Right atrium auricular region (tissue), 2 donors: Measurements from ENCODE around the gene HLA-DQA2. TPM values are rescaled to one million over a fixed set of nuclear protein-coding genes. Genes with fewer than 3 reads are reported as not detected.
"Not testable (repeated sequence)": the region's sequence is repeated elsewhere in the genome, so short reads cannot be mapped to it uniquely, and the experiment has no call there.

Experiments
- DNase-seq: peaks from one replicate; pipeline ENCODE4 v3.0.0-alpha.2; 2019; ENCODE audit warnings: low spot score
- H3K27ac ChIP-seq, 2 donors: fragments of 200-600 bp; sonication (generic); 1 replicate in 1 of 2; 2 replicates in 1 of 2; pipeline ENCODE4 v1.5.1; 2016 to 2019
- H3K27me3 ChIP-seq, 2 donors: fragments of 200-600 bp; sonication (generic); one replicate each; pipeline versions ENCODE4 v1.5.1 to v1.6.0; 2017 to 2019
- H3K36me3 ChIP-seq: fragments of 200-600 bp; sonication (generic); one replicate; pipeline ENCODE4 v1.5.1; 2016
- H3K4me1 ChIP-seq, 2 donors: fragments of 200-600 bp; sonication (generic); one replicate each; pipeline versions ENCODE4 v1.5.1 to v1.6.0; 2017 to 2019
- H3K4me3 ChIP-seq, 2 donors: fragments of 200-600 bp; sonication (generic); 1 replicate in 1 of 2; 2 replicates in 1 of 2; pipeline ENCODE4 v1.5.1; 2017 to 2019; ENCODE audit warnings: mild to moderate bottlenecking in 1 of 2, moderate library complexity in 1 of 2
- H3K9me3 ChIP-seq, 2 donors: fragments of 200-600 bp; sonication (generic); one replicate each; pipeline ENCODE4 v1.5.1; 2019
- CTCF ChIP-seq, 2 donors: fragments of 200-600 bp; sonication (generic); IDR thresholded peaks; one replicate each; pipeline ENCODE4 v1.5.1; 2019; ENCODE audit warnings: antibody characterized with exemption in 2 of 2
- total RNA-seq, 2 donors: library from RNA; depleted of rRNA; stranded (reverse); fragments of >200 nt; gene quantifications; one replicate each; pipeline ENCODE4 v1.1.0, GENCODE V29; 2016

Gene HLA-DQA2
- under 1 TPM in 1 of 2 donors, not detected in 1; 0.75 TPM for total RNA-seq

- Histone ChIP-seq H3K36me3 (no peaks in the 10 kb centered on the region), H3K4me3 (no peak within 1 kb of the TSS), H3K9me3 (no peaks in the 10 kb centered on the region), H3K27ac (no peak within 1 kb of the TSS), H3K27me3 (no peaks in the 10 kb centered on the region), H3K4me1 (no peaks in the 10 kb centered on the region)
- DNase-seq = no peak
- TF ChIP-seq CTCF (IDR thresholded peaks at IDR 0.05) = no peak
Observed at GRCh38 chr6:32741031-32741960, at the start of gene HLA-DQA2. Gene HLA-DQA2 (plus strand): TSS chr6:32741391. CDS start chr6:32741444, 53 bp downstream.

- no peak for TF ChIP-seq CTCF (IDR thresholded peaks at IDR 0.05)
- no peaks in the 10 kb centered on the region for H3K4me1 ChIP-seq
- no peak for DNase-seq
- no peaks in the 10 kb centered on the region for H3K27me3 ChIP-seq
- H3K27ac ChIP-seq = no peak overlapping the region
- H3K9me3 ChIP-seq = peaks cover 0 to 4% of the 10 kb centered on the region in 2 donors
- H3K36me3 ChIP-seq = no peaks in the 10 kb centered on the region
- H3K4me3 ChIP-seq = no peak overlapping the region
Observed at GRCh38 chr6:32692019-32692418, 49.2 kb upstream of the HLA-DQA2 start.

- Histone ChIP-seq H3K4me1 (no peaks in the 10 kb centered on the region), H3K4me3 (no peak overlapping the region), H3K27me3 (no peaks in the 10 kb centered on the region), H3K27ac (no peak overlapping the region), H3K36me3 (no peaks in the 10 kb centered on the region), H3K9me3 (peaks cover 0 to 4% of the 10 kb centered on the region in 2 donors)
- TF ChIP-seq CTCF (IDR thresholded peaks at IDR 0.05) = no peak
- DNase-seq = no peak
Observed at GRCh38 chr6:32697031-32697430, 44.2 kb upstream of the HLA-DQA2 start.

GRCh38 chr6:32700391-32701040 lies 40.7 kb upstream of the HLA-DQA2 start:
- no peak overlapping the region for H3K4me3 ChIP-seq
- peak; percentile 28 to 54 for TF ChIP-seq CTCF (IDR thresholded peaks at IDR 0.05)
- no peaks in the 10 kb centered on the region for H3K27me3 ChIP-seq
- H3K36me3 ChIP-seq = no peaks in the 10 kb centered on the region
- no peaks in the 10 kb centered on the region for H3K9me3 ChIP-seq
- no peak for DNase-seq
- no peaks in the 10 kb centered on the region for H3K4me1 ChIP-seq
- H3K27ac ChIP-seq = no peak overlapping the region

- Histone ChIP-seq H3K4me1 (no peaks in the 10 kb centered on the region), H3K27me3 (no peaks in the 10 kb centered on the region), H3K27ac (no peak overlapping the region), H3K4me3 (no peak overlapping the region), H3K9me3 (no peaks in the 10 kb centered on the region), H3K36me3 (no peaks in the 10 kb centered on the region)
- no peak for DNase-seq
- TF ChIP-seq CTCF (IDR thresholded peaks at IDR 0.05) = no peak
Observed at GRCh38 chr6:32703347-32703746, 37.8 kb upstream of the HLA-DQA2 start.

GRCh38 chr6:32705164-32705563 lies 36.0 kb upstream of the HLA-DQA2 start:
- not testable (repeated sequence) for H3K27ac ChIP-seq, H3K27me3 ChIP-seq, H3K4me3 ChIP-seq, H3K9me3 ChIP-seq, H3K4me1 ChIP-seq, DNase-seq, H3K36me3 ChIP-seq
